K562 treated with DMSO at 1 percent for 24 hours (cell line): Measurements from ENCODE around the gene DPYD. TPM values are rescaled to one million over a fixed set of nuclear protein-coding genes. Genes with fewer than 3 reads are reported as not detected.

Source experiments
- total RNA-seq: library from RNA; unstranded; fragments of 300-600 nt; gene quantifications from 2 replicates; pipeline ENCODE4 v1.2.3, GENCODE V29; 2022; ENCODE audit warnings: low read depth; ENCODE audit not compliant: insufficient read depth

Gene DPYD
- total RNA-seq, result 0.13 and 0.23 TPM in 2 replicates

GRCh38 chr1:97920832-97921571, at the start of gene DPYD:
Gene DPYD, minus strand, starts transcription at chr1:97921034. Its CDS starts 112 bp downstream, at chr1:97920922.

